HepG2 (cell line): Measurements from ENCODE around the gene TMEM95. TPM values are rescaled to one million over a fixed set of nuclear protein-coding genes. Genes with fewer than 3 reads are reported as not detected.
A peak's percentile ranks its signal among the peaks of the same experiment; 100 is the strongest.

Source experiments
- ATAC-seq: fragments of 200-7000 bp; cut with Tn5 transposase; 3 replicates; pipeline ENCODE4 v1.9.1; 2020; ENCODE audit warnings: mild to moderate bottlenecking, moderate library complexity
- BruUV-seq: library from RNA; stranded (reverse); fragments of 400-500 nt; replicated peaks from 2 replicates; lab custom pipeline; 2021; lab: Mats Ljungman, UMichigan
- CTCF ChIA-PET: fragments of 300-600 bp; formaldehyde crosslinking; extraction: SDS; loops from one replicate; lab custom pipeline; 2021; ENCODE audit warnings: low total read pairs, inconsistent platforms, low intra/inter-chr PET ratio; lab: Yijun Ruan, JAX
- POLR2A ChIA-PET: fragments of 350-600 bp; sonication (Branson Sonifier 250); formaldehyde crosslinking; loops from one replicate; lab custom pipeline; 2020; ENCODE audit warnings: antibody characterized with exemption, inconsistent platforms; lab: Yijun Ruan, JAX
- DNase-seq: peaks from one replicate; pipeline ENCODE4 v3.0.0-alpha.2; 2015; ENCODE audit warnings: low spot score
- FAIRE-seq: peaks from 3 replicates; lab custom pipeline; 2011; peaks lifted over from hg19 to GRCh38; lab: Jason Lieb, UNC
- H2AFZ ChIP-seq: one replicate; pipeline ENCODE4 v1.6.1; 2011; ENCODE audit warnings: low read length, inconsistent platforms
- H3K27ac ChIP-seq: fragments of 300-600 bp; 3 replicates; pipeline ENCODE4 v1.8.0; 2011; ENCODE audit warnings: mixed run types, mild to moderate bottlenecking, mixed read lengths, low read length, inconsistent platforms; ENCODE audit not compliant: insufficient read depth; ENCODE audit errors: extremely low read length
- H3K27me3 ChIP-seq, 2 experiments: fragments of 200-600 bp in 1 of 2; 2 replicates in 1 of 2; 3 replicates in 1 of 2; pipeline versions ENCODE4 v1.6.0 to v1.8.0; 2011; ENCODE audit warnings: low read length in 2 of 2, mild to moderate bottlenecking in 2 of 2, moderate library complexity in 2 of 2, inconsistent platforms in 1 of 2; ENCODE audit not compliant: insufficient read depth in 2 of 2, control insufficient read depth in 1 of 2
- H3K36me3 ChIP-seq, 2 experiments: fragments of 200-600 bp in 1 of 2; replicated peaks in 1 of 2; 2 replicates in 1 of 2; 3 replicates in 1 of 2; pipeline versions ENCODE4 v1.5.1 to v1.8.0; 2011; ENCODE audit warnings: low read length in 2 of 2, inconsistent platforms in 1 of 2; ENCODE audit not compliant: insufficient read depth in 2 of 2, control insufficient read depth in 1 of 2
- H3K4me1 ChIP-seq: 2 replicates; pipeline ENCODE4 v1.5.1; 2012; ENCODE audit warnings: low read length, inconsistent platforms; ENCODE audit not compliant: insufficient read depth
- H3K4me2 ChIP-seq: 2 replicates; pipeline ENCODE4 v1.6.0; 2011; ENCODE audit warnings: low read depth, low read length, inconsistent platforms
- H3K4me3 ChIP-seq, 3 experiments: fragments of 200-600 bp in 1 of 3; sonication (generic), shearing (Covaris generic) in 1 of 3; replicated peaks in 1 of 3; 2 replicates each; pipeline ENCODE4 v1.5.1; 2011 to 2016; ENCODE audit warnings: low read length in 3 of 3, inconsistent platforms in 2 of 3, low read depth in 2 of 3, mild to moderate bottlenecking in 2 of 3, control low read depth in 1 of 3, mixed read lengths in 1 of 3; ENCODE audit not compliant: insufficient read depth in 1 of 3
- H3K79me2 ChIP-seq: one replicate; pipeline ENCODE4 v1.6.1; 2011; ENCODE audit warnings: low read length, inconsistent platforms; ENCODE audit not compliant: insufficient read depth
- H3K9ac ChIP-seq: 2 replicates; pipeline ENCODE4 v1.6.0; 2011; ENCODE audit warnings: mild to moderate bottlenecking, low read depth, low read length, inconsistent platforms; ENCODE audit not compliant: insufficient read depth
- H3K9me3 ChIP-seq: 2 replicates; pipeline ENCODE4 v1.5.1; 2012; ENCODE audit warnings: mild to moderate bottlenecking, low read length
- H4K20me1 ChIP-seq: 2 replicates; pipeline ENCODE4 v1.6.0; 2011; ENCODE audit warnings: inconsistent platforms, mild to moderate bottlenecking, low read length, moderate library complexity; ENCODE audit not compliant: insufficient read depth
- BATF2 ChIP-seq: sonication (generic); formaldehyde crosslinking; IDR thresholded peaks from 2 replicates; pipeline ENCODE4 v1.8.0; 2022; ENCODE audit warnings: mild to moderate bottlenecking, missing genetic modification reagents, moderate library complexity
- KAT8 ChIP-seq: IDR thresholded peaks from 2 replicates; pipeline ENCODE4 v1.6.1; 2016; ENCODE audit warnings: missing genetic modification reagents, missing compliant biosample characterization
- MEIS1 ChIP-seq: sonication (generic); formaldehyde crosslinking; IDR thresholded peaks from 2 replicates; pipeline ENCODE4 v1.9.0; 2021; ENCODE audit warnings: mild to moderate bottlenecking, missing genetic modification reagents, moderate library complexity, borderline replicate concordance
- MXD4 ChIP-seq: IDR thresholded peaks from 2 replicates; pipeline ENCODE4 v1.6.1; 2016; ENCODE audit warnings: mild to moderate bottlenecking, missing biosample characterization, missing genetic modification reagents
- RBM39 ChIP-seq: fragments of 200-400 bp; formaldehyde crosslinking; IDR thresholded peaks from one replicate; pipeline ENCODE4 v1.6.1; 2018; ENCODE audit warnings: antibody characterized with exemption, mild to moderate bottlenecking, low read depth, low read length; ENCODE audit not compliant: poor library complexity, severe bottlenecking
- RNF2 ChIP-seq: fragments of 450-650 bp; conservative IDR thresholded peaks from 2 replicates; pipeline ENCODE4 v1.6.1; 2016; ENCODE audit warnings: low read depth
- SMAD3 ChIP-seq: sonication (generic); formaldehyde crosslinking; IDR thresholded peaks from 2 replicates; pipeline ENCODE4 v1.4.0; 2020; ENCODE audit warnings: missing genetic modification reagents
- SP5 ChIP-seq: IDR thresholded peaks from 2 replicates; pipeline ENCODE4 v1.6.1; 2016; ENCODE audit warnings: low read depth, borderline replicate concordance
- TCF12 ChIP-seq, 2 experiments: fragments of 450-650 bp in 1 of 2; sonication (generic) in 1 of 2; formaldehyde crosslinking in 1 of 2; IDR thresholded peaks; 2 replicates each; pipeline versions ENCODE4 v1.6.1 to v1.8.0; 2017 to 2022; ENCODE audit warnings: antibody characterized with exemption in 1 of 2, mild to moderate bottlenecking in 1 of 2, missing genetic modification reagents in 1 of 2, moderate library complexity in 1 of 2
- THRA ChIP-seq: sonication (generic); formaldehyde crosslinking; IDR thresholded peaks from 2 replicates; pipeline ENCODE4 v1.4.0; 2020; ENCODE audit warnings: missing genetic modification reagents, borderline replicate concordance
- ZNF224 ChIP-seq: sonication (generic); formaldehyde crosslinking; IDR thresholded peaks from 2 replicates; pipeline ENCODE4 v1.5.0; 2020; ENCODE audit warnings: mild to moderate bottlenecking, missing genetic modification reagents
- ZNF605 ChIP-seq: sonication (generic); formaldehyde crosslinking; IDR thresholded peaks from 2 replicates; pipeline ENCODE4 v1.8.0; 2022; ENCODE audit warnings: mild to moderate bottlenecking, missing genetic modification reagents
- ZNF883 ChIP-seq: sonication (generic); formaldehyde crosslinking; IDR thresholded peaks from 2 replicates; pipeline ENCODE4 v1.5.1; 2020; ENCODE audit warnings: mild to moderate bottlenecking, missing genetic modification reagents; ENCODE audit errors: not compliant biosample characterization
- WGBS: methylation state at CpG from one replicate; pipeline ENCODE4 v1.1.6; 2017; ENCODE audit warnings: low lambda C conversion rate; 5-methylcytosine and 5-hydroxymethylcytosine counted together
- in situ Hi-C: cut with HindIII; loops from 2 replicates; pipeline ENCODE4 v1.10.0; 2017; ENCODE audit warnings: low pct_unique_long_range_greater_than_20kb; ENCODE audit not compliant: extremely low pct_ligation_motif_present
- intact Hi-C: fragments of 100-400 bp; cut with micrococcal nuclease; formaldehyde crosslinking; loops from one replicate; pipeline ENCODE4 v1.10.0; 2022; ENCODE audit not compliant: unreplicated experiment
- polyA plus RNA-seq, 8 experiments: library from polyadenylated mRNA; depleted of rRNA in 3 of 8; stranded (reverse) in 7 of 8; unstranded in 1 of 8; fragments of >200 nt; fragmentation: Illumina TruSeq in 4 of 8; extraction: Trizol in 4 of 8; gene quantifications; 2 replicates each; pipeline versions ENCODE4 v1.2.1 to v1.2.3, GENCODE V29; 2011 to 2016; ENCODE audit warnings: low read depth in 4 of 8, missing spikeins in 1 of 8, mixed read lengths in 1 of 8; ENCODE audit not compliant: insufficient read depth in 1 of 8
- total RNA-seq, 5 experiments: library from RNA; depleted of rRNA; stranded (reverse); fragments of >200 nt; fragmentation: Illumina TruSeq; extraction: Trizol; gene quantifications; 2 replicates each; pipeline ENCODE4 v1.2.3, GENCODE V29; 2016; ENCODE audit warnings: low read depth in 1 of 5
- TF ChIP-seq, protein P1 (sequence below): sonication (generic); formaldehyde crosslinking; IDR thresholded peaks from 2 replicates; pipeline ENCODE4 v1.5.1; 2020; ENCODE audit warnings: mild to moderate bottlenecking, missing genetic modification reagents, moderate library complexity
- TF ChIP-seq, protein P2 (sequence below): sonication (generic); formaldehyde crosslinking; IDR thresholded peaks from 2 replicates; pipeline ENCODE4 v1.8.1; 2023; ENCODE audit warnings: mild to moderate bottlenecking, moderate library complexity, missing genetic modification reagents

The TMEM95 gene
- total and polyA plus RNA-seq, 2 of the 13 experiments (the other 11 are each of a cell fraction or from before 2014, with no cell fraction given): not detected

DNA sequence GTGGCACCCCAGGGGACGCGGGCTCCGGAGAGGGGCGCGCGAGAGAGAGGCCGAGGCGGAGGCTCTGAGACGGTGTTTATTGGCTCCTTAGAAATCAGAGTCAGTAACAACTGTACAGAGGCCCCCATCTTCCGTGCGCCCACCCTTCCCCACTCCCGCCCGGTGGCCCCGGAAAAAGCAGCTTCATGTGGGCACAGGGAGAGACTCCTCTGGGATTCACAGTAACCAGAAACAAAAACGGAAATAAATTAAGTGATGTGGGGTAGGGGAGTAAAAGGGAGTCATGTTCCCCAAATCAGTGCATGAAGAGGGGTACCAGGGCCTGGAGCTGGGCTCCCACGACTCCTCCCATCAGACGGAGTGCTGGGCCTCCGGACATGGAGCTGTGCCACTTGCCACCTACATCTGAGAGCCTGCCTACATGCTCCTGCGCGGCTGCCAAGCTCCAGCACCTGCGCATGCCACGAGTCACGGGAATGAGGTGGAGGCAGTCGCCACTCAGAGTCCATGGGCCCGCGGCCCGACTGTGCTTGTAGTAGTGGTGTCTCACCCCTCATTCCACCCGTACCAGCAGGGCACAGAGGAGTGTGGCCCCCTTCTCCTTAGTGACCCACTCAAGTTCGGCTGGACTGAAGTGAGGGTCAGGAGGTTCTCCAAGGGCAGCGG is 39.3 kb upstream of the TMEM95 start:
- Histone ChIP-seq H3K4me2 (peak overlapping the region; percentile 69), H3K9ac (peak overlapping the region; percentile 75), H3K27me3 (no peaks in the 10 kb centered on the region), H3K4me3 (peak overlapping the region; percentile 82 to 89 (median 82)), H3K9me3 (no peaks in the 10 kb centered on the region), H2AFZ (no peak overlapping the region), H4K20me1 (peaks cover 27% of the 10 kb centered on the region), H3K79me2 (peaks cover 20% of the 10 kb centered on the region), H3K4me1 (peaks cover 33% of the 10 kb centered on the region), H3K27ac (peak overlapping the region; percentile 60), H3K36me3 (peaks cover 18 to 49% of the 10 kb centered on the region in 2 experiments)
- in situ Hi-C loops: no loop called here
- WGBS: 43% methylated on average over 16 of the region's 30 CpGs
- no peak for FAIRE-seq
- POLR2A ChIA-PET: interaction anchor here (1.1 to 5.8 kb wide), 2 partner anchors 13 to 136 kb away, joined by 3 to 47 read pairs; partner anchors contain the start of genes ASGR1 and NEURL4
- no TSS peak for BruUV-seq
- ATAC-seq: no peak; the same call in 2 of the 3 replicates
- intact Hi-C loops: no loop called here
- CTCF ChIA-PET: no interaction called here
- DNase-seq: no peak
- TF ChIP-seq SMAD3: 0 out of 2 replicates have a peak, but pooled peaks have one; percentile 12
- TF ChIP-seq ZNF605: no peak
- TF ChIP-seq RBM39: peak; percentile 1
- TF ChIP-seq, protein P1, sequence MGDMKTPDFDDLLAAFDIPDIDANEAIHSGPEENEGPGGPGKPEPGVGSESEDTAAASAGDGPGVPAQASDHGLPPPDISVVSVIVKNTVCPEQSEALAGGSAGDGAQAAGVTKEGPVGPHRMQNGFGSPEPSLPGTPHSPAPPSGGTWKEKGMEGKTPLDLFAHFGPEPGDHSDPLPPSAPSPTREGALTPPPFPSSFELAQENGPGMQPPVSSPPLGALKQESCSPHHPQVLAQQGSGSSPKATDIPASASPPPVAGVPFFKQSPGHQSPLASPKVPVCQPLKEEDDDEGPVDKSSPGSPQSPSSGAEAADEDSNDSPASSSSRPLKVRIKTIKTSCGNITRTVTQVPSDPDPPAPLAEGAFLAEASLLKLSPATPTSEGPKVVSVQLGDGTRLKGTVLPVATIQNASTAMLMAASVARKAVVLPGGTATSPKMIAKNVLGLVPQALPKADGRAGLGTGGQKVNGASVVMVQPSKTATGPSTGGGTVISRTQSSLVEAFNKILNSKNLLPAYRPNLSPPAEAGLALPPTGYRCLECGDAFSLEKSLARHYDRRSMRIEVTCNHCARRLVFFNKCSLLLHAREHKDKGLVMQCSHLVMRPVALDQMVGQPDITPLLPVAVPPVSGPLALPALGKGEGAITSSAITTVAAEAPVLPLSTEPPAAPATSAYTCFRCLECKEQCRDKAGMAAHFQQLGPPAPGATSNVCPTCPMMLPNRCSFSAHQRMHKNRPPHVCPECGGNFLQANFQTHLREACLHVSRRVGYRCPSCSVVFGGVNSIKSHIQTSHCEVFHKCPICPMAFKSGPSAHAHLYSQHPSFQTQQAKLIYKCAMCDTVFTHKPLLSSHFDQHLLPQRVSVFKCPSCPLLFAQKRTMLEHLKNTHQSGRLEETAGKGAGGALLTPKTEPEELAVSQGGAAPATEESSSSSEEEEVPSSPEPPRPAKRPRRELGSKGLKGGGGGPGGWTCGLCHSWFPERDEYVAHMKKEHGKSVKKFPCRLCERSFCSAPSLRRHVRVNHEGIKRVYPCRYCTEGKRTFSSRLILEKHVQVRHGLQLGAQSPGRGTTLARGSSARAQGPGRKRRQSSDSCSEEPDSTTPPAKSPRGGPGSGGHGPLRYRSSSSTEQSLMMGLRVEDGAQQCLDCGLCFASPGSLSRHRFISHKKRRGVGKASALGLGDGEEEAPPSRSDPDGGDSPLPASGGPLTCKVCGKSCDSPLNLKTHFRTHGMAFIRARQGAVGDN (CRISPR knock-in tag): peak; percentile 16
- TF ChIP-seq MEIS1 (CRISPR knock-in tag): 0 out of 2 replicates have a peak, but pooled peaks have one; percentile 7
- TF ChIP-seq, protein P2, sequence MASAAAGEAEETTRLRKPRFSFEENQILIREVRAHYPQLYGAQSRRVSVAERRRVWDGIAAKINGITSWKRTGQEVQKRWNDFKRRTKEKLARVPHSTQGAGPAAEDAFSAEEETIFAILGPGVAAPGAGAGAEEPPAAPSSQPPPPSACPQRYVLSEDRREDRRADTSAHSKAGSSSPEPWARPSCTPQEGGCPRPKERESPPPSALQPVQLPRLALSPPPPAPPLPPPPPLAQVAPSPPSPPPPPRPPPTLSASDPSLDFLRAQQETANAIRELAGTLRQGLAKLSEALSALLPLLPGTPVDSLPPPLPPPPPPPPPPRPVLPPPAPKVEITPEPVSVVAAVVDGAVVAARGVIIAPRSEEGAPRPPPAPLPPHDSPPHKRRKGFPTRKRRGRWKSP (CRISPR knock-in tag): no peak; the same call in 1 of the 2 replicates
- 0 out of 2 replicates have a peak, but pooled peaks have one; percentile 5 for TF ChIP-seq BATF2
- TF ChIP-seq ZNF224 (CRISPR knock-in tag): no peak
- TF ChIP-seq SP5 (CRISPR knock-in tag): 0 out of 2 replicates have a peak, but pooled peaks have one; percentile 1
- peak; percentile 10; the same call in 1 of the 2 replicates for TF ChIP-seq KAT8 (CRISPR knock-in tag)
- peak; percentile 6; the same call in 1 of the 2 replicates for TF ChIP-seq THRA (CRISPR knock-in tag)
- 0 out of 2 replicates have a peak, but pooled peaks have one; percentile 3 for TF ChIP-seq RNF2
- peak; percentile 8 for TF ChIP-seq ZNF883 (CRISPR knock-in tag)
- TF ChIP-seq MXD4 (CRISPR knock-in tag): peak; percentile 13; the same call in 1 of the 2 replicates
- no peak for TF ChIP-seq TCF12 (IDR thresholded peaks at IDR 0.05)
- 0 out of 2 replicates have a peak, but pooled peaks have one; percentile 3 for TF ChIP-seq TCF12 (CRISPR knock-in tag; IDR thresholded peaks at IDR 0.05)
